AG10803 (cell line): Measurements from ENCODE around the gene C1QTNF12.

Experiments used
- DNase-seq: peaks from one replicate; pipeline ENCODE4 v3.0.0; 2010; ENCODE audit warnings: low read depth
- H3K4me3 ChIP-seq: 2 replicates; pipeline ENCODE4 v1.5.1; 2011; ENCODE audit warnings: mild to moderate bottlenecking, low read length, control low read depth
- TF ChIP-seq, protein P1 (sequence below): conservative IDR thresholded peaks from 2 replicates; pipeline ENCODE4 v1.5.1; 2011; ENCODE audit warnings: mild to moderate bottlenecking, low read length, control low read depth, inconsistent platforms

C1QTNF12 gene

DNA sequence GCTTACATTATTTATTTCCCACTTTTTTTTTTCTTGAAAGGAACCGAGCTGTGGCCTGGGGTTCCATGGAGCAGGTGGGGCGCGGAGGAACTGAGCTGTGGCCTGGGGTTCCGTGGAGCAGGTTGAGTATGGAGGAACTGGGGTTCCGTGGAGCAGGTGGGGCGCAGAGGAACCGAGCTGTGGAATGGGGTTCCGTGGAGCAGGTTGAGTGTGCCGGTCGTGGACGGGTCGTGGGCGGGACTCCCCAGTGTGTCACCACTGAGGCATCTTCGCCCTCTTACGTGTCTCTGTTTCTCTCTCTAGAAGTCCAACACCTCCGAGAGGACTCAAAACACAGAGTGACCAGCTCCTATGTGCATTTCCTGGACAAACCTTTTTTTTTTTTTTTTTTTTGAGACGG lies 32.5 kb upstream of the C1QTNF12 start:
- no peak overlapping the region for H3K4me3 ChIP-seq
- no peak for DNase-seq
- TF ChIP-seq, protein P1, sequence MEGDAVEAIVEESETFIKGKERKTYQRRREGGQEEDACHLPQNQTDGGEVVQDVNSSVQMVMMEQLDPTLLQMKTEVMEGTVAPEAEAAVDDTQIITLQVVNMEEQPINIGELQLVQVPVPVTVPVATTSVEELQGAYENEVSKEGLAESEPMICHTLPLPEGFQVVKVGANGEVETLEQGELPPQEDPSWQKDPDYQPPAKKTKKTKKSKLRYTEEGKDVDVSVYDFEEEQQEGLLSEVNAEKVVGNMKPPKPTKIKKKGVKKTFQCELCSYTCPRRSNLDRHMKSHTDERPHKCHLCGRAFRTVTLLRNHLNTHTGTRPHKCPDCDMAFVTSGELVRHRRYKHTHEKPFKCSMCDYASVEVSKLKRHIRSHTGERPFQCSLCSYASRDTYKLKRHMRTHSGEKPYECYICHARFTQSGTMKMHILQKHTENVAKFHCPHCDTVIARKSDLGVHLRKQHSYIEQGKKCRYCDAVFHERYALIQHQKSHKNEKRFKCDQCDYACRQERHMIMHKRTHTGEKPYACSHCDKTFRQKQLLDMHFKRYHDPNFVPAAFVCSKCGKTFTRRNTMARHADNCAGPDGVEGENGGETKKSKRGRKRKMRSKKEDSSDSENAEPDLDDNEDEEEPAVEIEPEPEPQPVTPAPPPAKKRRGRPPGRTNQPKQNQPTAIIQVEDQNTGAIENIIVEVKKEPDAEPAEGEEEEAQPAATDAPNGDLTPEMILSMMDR = no peak

DNA sequence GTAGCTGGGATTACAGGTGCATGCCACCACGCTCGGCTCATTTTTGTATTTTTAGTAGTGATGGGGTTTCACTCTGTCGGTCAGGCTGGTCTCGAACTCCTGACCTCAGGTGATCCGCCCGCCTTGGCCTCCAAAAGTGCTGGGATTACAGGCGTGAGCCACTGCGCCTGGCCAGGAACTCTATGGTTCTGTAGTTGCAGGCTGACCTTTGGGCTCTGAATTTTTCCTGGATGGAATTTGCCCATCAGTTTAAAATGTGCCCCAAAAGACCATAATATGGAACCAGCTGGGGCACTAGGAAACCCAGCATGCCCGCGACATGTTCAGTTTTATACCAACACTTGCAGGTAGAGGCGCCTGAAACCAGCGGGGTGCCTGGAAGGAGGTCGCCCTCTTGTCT lies 32.1 kb upstream of the C1QTNF12 start:
- DNase-seq = no peak
- TF ChIP-seq, protein P1 = no peak
- H3K4me3 ChIP-seq = no peak overlapping the region

DNA sequence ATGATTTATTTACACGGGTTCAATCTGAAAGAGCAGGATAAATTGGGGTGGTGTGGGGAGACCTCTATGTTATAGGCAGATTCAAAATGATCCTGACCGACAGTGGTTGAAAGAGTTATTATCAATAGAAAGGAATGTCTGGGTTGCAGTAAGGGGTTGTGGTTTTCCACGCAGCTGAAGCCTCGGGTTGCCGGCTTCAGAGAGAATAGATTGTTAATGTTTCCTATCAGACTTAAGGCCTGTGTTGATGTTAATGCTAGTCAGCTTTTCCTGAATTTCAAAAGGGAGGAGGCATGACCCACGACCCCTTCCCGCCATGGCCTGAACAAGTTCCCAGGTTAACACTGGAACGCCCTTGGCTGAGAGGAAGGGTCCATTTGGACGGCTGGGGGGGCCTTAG lies 29.3 kb upstream of the C1QTNF12 start:
- DNase-seq = no peak
- H3K4me3 ChIP-seq = no peak overlapping the region
- TF ChIP-seq, protein P1 = no peak

DNA sequence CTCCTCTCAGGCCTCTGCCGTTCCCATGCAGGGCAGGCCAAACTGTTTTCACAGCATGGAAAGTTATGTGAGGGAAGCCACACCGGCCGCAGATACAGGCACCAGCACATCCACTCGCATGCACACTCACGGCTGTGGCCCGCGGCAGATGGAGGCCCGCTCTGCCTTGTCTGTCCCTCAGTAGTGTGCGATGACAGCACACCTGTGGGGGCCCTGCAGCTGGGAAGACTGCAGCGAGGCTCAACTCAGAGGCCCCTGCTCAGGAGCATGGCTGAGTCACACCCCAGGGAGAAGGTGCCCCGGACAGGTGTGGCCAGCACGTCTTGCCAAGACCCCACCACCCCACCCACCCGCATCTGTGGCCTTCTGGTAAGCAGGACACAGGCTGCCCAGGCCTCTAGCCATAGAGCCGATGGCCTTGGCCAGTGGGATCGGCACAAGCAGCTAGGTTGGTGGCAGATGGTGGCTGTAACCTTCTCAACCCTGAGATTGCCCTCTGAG lies 28.5 kb upstream of the C1QTNF12 start:
- no peak for DNase-seq
- H3K4me3 ChIP-seq = peak overlapping the region; percentile 71
- TF ChIP-seq, protein P1 = no peak

DNA sequence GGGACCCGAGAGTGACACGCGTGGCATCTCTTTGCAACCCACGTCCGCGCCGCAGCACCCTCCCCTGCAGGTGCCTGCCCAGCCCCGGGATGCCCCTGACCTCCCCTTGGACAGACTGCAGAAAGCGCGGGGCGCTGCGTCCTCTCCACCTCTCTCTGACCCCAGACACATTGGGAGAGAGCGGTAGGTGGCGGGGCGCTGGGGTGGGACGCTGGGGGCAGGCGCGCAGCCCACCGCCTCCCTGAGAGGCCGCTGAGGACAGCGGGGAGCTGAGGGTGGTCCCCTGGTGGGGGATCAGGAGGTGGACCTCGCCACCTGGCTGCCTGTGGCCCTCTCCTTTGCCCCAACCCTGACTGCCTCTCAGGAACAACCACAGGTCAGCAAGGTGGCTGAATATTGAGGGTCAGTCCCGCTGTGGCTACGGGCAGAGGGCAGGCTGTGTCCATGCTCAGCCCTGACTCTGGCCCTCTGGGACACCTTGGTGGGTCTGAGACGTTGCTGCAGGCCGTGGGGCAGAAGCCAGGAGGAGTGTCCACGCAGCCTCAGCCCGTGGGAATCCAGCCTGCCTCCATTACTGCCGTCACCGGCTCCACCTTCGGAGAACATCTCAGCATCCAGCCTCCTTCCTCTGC lies 27.9 kb upstream of the C1QTNF12 start:
- no peak for DNase-seq
- TF ChIP-seq, protein P1 = no peak
- H3K4me3 ChIP-seq = peak overlapping the region; percentile 71

DNA sequence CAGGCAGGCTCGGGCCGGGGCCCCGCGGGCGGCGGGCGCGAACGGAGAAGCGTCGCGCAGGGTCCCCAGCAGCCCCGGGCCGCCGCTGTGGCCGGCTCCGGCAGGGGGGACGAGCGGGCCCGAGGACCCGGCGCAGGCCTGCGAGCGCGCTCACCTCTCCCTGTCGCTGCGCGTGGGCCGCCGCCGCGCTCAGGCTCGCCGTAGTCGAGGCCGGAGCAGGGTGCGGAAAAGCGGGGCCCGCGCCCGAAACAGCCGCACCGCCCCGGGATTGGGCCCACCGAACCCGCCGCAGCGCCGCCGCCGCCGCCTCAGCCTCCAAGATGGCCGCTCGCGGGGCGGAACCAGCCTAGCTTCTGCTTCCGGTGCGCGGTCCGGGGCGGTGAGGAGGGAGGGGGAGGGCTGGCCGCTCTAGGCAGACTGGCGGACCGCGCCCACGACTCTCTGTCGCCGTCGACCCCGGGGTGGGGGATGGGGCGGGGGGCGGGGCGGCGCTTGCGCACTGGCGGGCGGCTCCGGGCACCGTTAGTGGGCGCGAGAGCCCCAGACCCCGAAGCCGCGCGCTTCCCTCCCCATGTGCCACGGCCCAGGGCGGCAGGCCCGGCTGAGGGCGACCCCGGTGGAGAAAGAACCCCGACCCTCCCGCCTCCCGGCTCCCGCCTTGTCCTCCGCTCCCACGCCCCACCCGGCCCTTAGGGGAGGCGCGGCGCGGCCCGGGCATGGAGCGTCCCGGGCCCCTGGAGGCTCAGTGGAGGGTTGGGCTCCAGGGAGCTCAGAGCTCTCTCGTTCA lies 27.2 kb upstream of the C1QTNF12 start, which contains the start of gene UBE2J2:
UBE2J2 (minus strand) TSS at position 343 of the 787 bp plus-strand sequence. CDS start 5,862 bp downstream, outside the sequence.
- TF ChIP-seq, protein P1 = no peak
- peak within 1 kb of the TSS; percentile 88 for H3K4me3 ChIP-seq
- peak; percentile 92 for DNase-seq

DNA sequence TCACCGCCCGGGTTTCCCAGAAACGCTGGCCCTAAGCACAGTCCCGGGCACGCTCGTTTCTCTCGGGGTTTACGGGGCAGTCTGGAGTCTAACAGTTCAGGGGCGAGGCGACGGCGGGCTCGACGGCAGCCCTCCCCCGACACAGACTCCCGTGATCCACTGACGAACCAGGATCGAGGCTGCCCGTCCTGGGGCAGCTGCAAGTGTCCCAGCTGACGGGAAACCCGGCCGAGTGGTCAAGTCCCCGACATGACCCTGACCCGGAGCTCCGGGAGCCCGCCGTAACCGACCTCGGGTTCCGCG lies 26.6 kb upstream of the C1QTNF12 start:
- DNase-seq = no peak
- H3K4me3 ChIP-seq = peak overlapping the region; percentile 88
- TF ChIP-seq, protein P1 = no peak
